DND-41 (cell line): ENCODE data around the gene PRKCA.

Experiments
- EZH2 ChIP-seq: IDR thresholded peaks from 3 replicates; pipeline ENCODE4 v1.6.1; 2012; ENCODE audit warnings: borderline replicate concordance, low read depth, mild to moderate bottlenecking, moderate library complexity, low read length, inconsistent platforms; ENCODE audit not compliant: severe bottlenecking
- TF ChIP-seq, protein P1 (sequence below): IDR thresholded peaks from 2 replicates; pipeline ENCODE4 v1.5.1; 2012; ENCODE audit warnings: borderline replicate concordance, low read length, moderate library complexity, mild to moderate bottlenecking; ENCODE audit not compliant: poor library complexity, severe bottlenecking; ENCODE audit errors: extremely low read depth

DNA sequence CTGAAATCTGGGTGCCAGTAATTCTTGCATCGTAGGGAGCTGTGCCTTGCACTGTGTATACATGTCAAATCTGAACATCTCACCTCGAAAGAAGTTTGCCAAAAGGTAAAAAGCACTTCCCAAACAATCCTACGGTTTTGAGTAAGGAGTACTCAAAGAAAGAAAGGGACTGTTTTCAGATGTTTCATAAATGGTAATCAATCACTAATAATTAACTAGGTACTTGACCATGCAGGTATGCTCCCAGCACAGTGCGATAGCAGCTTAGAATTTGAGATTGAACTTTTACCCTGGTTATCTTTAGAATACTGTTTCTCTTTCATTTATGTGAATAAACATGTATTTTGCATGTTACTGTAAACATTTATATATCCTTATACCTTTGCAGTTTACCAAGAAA, 39.0 kb downstream of the PRKCA start:
- TF ChIP-seq EZH2, result no peak
- TF ChIP-seq, protein P1, sequence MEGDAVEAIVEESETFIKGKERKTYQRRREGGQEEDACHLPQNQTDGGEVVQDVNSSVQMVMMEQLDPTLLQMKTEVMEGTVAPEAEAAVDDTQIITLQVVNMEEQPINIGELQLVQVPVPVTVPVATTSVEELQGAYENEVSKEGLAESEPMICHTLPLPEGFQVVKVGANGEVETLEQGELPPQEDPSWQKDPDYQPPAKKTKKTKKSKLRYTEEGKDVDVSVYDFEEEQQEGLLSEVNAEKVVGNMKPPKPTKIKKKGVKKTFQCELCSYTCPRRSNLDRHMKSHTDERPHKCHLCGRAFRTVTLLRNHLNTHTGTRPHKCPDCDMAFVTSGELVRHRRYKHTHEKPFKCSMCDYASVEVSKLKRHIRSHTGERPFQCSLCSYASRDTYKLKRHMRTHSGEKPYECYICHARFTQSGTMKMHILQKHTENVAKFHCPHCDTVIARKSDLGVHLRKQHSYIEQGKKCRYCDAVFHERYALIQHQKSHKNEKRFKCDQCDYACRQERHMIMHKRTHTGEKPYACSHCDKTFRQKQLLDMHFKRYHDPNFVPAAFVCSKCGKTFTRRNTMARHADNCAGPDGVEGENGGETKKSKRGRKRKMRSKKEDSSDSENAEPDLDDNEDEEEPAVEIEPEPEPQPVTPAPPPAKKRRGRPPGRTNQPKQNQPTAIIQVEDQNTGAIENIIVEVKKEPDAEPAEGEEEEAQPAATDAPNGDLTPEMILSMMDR, result no peak
